Dermis blood vessel endothelial cell (primary cell): ENCODE data around the gene SNURF. TPM values are rescaled to one million over a fixed set of nuclear protein-coding genes. Genes with fewer than 3 reads are reported as not detected.
A peak's percentile ranks its signal among the peaks of the same experiment; 100 is the strongest.
"Not testable (repeated sequence)": the region's sequence is repeated elsewhere in the genome, so short reads cannot be mapped to it uniquely, and the experiment has no call there.

Source experiments
- DNase-seq: peaks from one replicate; pipeline ENCODE4 v3.0.0; 2010
- total RNA-seq: library from RNA; depleted of rRNA; stranded (reverse); fragments of >200 nt; gene quantifications from 2 replicates; pipeline ENCODE4 v1.2.3, GENCODE V29; 2014

Gene SNURF, protein sequence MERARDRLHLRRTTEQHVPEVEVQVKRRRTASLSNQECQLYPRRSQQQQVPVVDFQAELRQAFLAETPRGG
- total RNA-seq = 5.0 and 7.5 TPM in 2 replicates

DNA sequence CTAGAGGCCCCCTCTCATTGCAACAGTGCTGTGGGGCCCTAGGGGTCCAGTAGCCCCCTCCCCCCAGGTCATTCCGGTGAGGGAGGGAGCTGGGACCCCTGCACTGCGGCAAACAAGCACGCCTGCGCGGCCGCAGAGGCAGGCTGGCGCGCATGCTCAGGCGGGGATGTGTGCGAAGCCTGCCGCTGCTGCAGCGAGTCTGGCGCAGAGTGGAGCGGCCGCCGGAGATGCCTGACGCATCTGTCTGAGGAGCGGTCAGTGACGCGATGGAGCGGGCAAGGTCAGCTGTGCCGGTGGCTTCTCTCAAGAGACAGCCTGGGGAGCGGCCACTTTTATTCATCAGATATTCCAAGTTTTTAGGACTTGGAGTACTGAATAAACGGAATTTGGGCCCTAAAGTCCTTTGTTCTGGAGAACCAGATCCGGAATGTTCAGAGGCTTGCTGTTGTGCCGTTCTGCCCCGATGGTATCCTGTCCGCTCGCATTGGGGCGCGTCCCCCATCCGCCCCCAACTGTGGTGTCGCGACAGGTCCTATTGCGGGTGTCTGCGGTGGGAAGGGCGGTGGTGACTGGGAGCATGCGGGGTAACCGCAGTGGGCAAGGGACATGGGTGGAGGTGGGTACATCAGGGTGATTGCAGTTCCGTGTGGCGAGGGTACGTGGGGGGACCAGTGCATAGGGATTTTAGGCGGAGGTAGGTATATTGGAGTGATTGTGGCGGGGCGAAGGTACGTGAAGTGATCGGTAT lies at the start of gene SNURF, which contains the start of gene SNRPN:
TSS of gene SNURF (plus strand) at position 205 of the 748 bp plus-strand sequence. CDS start at position 267, 62 bp downstream.
TSS of gene SNRPN (plus strand) at position 205 of the 748 bp plus-strand sequence. CDS start 19,467 bp downstream, outside the sequence.
- peak; percentile 80 for DNase-seq

- no peak for DNase-seq
Observed at GRCh38 chr15:24916305-24917009, 38.3 kb upstream of the SNURF start.

DNA sequence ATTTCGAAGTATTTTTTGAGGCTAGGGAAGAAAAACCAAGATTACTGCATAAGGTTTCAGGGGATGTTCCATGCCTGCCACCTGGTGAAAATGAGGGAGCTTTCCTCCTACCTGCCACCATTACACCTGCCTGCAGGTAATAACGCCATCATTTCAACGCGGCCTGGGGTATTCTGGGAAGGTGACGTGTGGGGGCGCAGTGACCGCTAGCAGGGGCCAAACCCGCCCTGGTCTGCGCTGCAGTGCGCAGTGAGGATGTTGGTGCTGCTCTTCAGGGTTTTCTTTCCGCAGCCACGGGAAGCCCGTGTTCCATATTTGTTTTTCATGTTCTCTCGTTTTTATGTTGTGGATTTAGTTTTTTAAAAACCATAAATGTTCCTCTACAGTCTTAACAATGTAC lies 37.4 kb upstream of the SNURF start:
- DNase-seq = no peak

GRCh38 chr15:24919446-24919845 lies 35.3 kb upstream of the SNURF start:
- DNase-seq = no peak

GRCh38 chr15:24922781-24923180 lies 32.0 kb upstream of the SNURF start:
- not testable (repeated sequence) for DNase-seq

- no peak for DNase-seq
Observed at GRCh38 chr15:24924153-24924552, 30.6 kb upstream of the SNURF start.

DNA sequence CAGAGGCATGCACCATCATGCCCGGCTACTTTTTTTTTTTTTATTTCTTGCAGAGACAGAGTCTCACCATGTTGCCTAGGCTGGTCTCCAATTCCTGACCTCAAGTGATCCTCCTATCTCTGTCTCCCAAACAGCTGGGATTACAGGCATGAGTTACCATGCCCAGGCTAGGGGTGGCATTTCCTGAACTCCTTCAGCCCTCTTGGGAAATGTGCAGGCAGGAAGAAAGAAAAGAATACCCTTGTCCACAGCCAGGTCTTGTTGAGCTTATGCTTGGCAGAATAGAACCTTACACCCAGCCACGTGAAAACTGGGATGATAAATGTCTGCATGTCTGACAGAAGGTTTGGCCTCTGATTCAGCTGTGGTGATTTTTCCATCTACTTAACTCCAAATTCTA lies 30.2 kb upstream of the SNURF start:
- no peak for DNase-seq

DNA sequence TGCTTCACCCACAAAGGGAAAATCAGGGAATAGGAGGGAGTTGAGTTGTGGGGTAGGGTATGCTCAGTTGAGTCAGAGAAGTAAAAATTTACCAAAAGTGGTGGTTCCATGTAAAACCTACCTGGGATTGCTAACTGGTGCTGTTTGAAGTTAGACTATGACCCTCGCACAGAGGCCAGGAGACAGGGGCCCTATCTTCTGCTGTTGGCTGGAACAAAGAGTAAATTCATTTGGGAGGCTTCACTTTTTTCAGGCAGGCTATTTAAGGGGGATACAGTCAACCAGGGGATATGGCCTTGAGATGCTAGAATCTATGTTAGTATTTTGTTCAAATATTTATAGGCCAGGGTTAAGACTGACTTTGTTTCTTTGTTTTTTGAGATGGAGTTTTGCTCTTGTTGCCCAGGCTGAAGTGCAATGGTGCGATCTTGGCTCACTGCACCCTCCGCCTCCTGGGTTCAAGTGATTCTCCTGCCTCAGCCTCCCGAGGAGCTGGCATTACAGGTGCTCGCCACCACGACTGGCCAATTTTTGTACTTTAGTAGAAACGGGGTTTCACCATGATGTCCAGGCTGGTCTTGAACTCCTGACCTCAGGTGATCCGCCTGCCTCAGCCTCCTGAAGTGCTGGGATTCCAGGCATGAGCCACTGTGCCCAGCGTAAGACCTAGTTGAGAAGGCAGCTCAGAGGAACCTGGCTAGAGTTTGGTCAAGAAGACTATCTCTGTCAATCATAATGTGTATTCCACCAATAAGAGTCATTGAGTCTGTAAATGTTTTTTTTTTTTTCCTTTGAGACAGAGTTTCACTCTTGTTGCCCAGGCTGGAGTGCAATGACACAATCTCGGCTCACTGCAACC lies 22.7 kb upstream of the SNURF start:
- not testable (repeated sequence) for DNase-seq

- no peak for DNase-seq
Observed at GRCh38 chr15:24933716-24934115, 21.1 kb upstream of the SNURF start.

GRCh38 chr15:24938224-24938623 lies 16.6 kb upstream of the SNURF start:
- not testable (repeated sequence) for DNase-seq

- DNase-seq = no peak
Observed at GRCh38 chr15:24940236-24940635, 14.6 kb upstream of the SNURF start.

DNA sequence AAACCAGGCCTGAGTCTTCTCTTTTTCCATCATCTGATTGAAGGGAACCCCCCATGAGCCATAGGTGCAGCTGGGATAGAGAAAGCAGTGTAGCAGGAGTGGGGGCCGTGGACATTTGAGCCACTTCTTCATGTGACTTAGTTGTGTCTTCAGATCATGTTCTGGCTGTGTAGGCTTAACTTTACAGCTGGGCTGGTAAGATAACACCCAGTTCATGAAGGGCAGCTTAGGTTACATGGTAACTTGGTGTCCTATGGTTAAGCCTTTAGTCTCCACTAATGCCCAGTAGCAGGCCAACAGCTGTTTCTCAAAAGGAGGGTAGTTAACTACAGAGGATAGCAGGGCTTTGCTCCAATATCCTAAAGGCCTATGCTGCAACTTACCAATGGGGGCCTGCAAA lies 11.4 kb upstream of the SNURF start:
- no peak for DNase-seq

- DNase-seq = no peak
Observed at GRCh38 chr15:24944954-24945353, 9.8 kb upstream of the SNURF start.

DNA sequence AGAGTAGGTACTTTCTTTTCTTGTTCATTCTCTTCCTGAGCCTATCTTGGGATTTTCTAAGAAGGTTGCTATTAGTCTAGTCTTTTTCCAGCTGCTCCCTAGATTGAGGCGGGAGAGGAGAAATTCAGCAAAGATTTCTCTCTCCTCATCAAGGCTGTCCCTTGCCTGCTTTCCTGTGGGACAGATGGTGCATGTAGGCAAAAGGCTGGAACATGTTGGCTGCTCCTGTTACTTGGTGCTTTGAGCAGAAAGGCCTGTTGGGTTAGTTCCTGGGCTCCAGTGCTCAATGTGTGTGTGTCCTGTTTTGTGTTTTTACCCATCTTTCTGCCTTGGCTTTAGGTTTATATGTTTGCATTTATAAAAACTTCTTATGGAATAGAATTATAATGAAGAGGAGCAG lies 9.1 kb upstream of the SNURF start:
- DNase-seq = no peak

GRCh38 chr15:24948495-24948894 lies 6.3 kb upstream of the SNURF start:
- DNase-seq = no peak

GRCh38 chr15:24955531-24955921 lies 739 bp downstream of the SNURF start:
- DNase-seq = peak; percentile 4

DNA sequence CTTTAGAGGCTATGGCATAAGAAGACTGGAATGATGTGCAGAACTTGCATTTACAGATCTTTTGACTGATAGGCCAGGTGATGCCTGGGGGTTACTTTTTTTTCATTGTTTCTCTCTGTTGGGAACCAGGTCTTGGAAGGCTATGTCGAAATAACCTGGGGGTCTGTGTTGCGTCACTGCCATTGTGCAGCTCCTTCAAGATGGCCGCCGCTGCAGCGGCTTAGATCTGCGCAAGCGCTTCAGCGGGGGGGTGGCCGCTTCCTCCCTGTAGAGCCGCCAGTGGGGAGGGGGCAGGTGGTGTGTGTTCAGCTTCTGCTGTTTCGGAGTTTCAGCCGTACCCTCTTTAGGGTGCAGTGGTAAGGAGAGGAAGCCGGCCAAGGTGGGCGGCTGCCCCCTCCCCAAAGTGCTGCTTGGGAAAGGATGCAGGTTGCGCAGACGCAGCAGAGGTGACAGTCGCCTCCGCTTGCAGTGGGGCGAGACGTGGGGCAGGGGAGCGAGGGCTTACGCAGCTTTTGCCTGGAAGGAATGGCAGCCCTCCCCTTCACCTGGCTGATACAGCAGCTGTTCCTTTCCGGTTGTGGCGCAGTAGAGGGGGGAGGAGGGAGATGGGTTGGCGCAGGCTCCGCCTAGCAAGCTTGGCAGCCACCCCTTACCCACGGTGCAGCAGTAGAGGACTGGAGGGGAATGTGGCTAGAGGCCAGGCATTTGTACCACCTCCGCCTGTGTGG lies 1.5 kb downstream of the SNURF start:
- peak; percentile 76 for DNase-seq

DNA sequence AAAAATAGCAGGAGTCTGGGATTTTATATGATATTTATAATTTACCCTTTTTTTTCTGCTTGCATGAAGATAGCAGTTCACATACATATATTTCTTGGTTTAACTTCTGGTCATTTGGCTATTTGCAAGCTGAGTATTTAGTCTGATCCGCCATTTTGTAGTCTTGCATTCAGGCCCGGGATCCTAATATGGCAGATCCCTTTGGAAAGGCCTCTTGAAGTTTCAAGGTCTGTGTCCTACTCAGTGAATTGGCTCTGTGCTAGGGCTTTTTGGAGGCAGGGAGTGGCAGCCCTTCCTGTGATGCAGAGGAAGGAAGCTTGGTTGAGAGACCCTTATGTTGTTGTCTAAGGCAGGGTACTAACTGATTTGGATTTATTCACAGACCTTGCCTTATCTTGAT lies 2.9 kb downstream of the SNURF start:
- DNase-seq = no peak

- no peak for DNase-seq
Observed at GRCh38 chr15:24961967-24962366, 7.2 kb downstream of the SNURF start.

DNA sequence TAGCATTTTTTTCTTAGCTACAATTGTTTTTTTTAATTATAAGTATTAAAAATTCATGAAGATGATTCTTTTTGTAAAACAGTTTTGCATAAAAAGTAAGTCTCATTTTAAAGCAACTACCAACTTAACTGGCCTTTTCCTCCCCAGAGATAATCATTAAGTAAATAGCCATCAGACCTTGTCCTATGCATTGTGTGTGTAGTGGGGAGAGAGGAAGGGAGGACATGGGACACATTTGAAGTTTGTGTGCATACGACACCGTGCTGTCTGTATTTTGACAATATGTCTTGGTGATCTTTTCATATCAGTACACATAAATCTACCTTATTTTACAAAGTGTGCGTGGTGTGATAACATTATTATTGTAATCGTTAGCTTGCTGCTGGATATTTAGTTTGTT lies 8.1 kb downstream of the SNURF start:
- DNase-seq = no peak

- DNase-seq = no peak
Observed at GRCh38 chr15:24966364-24967103, 11.7 kb downstream of the SNURF start.
